Raji (cell line): ENCODE measurements around the gene PCYOX1L.

ENCODE experiments used
- POLR2A ChIP-seq: IDR thresholded peaks from 2 replicates; pipeline ENCODE4 v1.6.1; 2011; ENCODE audit warnings: low read depth, low read length, control low read depth; ENCODE audit not compliant: insufficient read depth

The PCYOX1L gene

DNA sequence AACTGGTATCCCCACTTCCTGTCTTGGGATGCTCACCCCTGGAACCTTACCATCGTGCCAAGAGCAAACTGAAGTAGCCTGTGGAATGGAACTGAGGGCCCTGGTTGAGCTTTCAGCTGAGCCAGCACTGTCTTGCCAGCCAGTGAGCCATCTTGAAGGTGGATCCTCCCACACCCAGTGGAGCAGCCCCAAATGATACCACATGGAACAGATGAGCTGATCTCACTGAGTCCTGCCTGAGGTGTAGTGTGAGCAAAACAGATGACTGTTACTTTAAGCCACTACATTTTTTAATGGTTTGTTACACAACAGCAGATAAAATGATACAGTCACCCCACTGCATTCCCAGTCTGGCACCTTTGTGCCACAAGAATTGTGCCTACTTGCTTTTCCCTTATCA is 2.2 kb upstream of the PCYOX1L start:
- TF ChIP-seq POLR2A, result no peak

DNA sequence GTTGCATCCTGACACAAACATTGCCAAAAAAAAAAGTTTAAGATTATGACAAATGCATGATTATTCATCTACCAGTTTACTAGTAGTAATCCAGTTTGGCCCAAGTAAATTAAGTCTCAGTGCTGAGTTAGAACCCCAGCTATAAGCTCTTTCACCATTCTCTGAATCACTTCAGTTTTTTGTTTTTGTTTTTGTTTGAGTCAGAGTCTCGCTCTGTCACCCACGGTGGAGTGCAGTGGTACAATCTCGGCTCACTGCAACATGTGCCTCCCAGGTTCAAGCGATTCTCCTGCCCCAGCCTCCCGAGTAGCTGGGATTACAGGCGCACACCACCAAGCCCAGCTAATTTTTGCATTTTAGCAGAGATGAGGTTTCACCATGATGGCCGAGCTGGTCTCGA is 1.5 kb upstream of the PCYOX1L start:
- no peak for TF ChIP-seq POLR2A

DNA sequence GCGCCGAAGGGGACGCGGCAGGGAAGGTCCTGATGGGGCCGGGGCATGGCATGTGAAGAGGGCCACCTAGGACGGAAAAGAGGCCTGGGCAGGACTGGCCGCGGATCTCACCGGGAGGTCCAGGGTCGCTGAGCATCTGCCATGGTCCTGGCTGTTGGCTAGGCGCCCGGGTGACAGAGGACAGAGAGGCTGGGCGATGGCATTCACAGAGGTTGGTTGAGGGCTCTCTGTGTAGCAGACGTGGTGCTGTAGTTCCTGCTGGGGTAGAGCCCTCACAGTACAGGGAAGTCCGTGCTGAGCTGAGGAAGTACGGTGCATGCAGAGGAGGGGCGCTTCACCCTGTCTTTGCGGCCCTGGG is 427 bp downstream of the PCYOX1L start:
- no peak; the same call in 1 of the 2 replicates for TF ChIP-seq POLR2A

DNA sequence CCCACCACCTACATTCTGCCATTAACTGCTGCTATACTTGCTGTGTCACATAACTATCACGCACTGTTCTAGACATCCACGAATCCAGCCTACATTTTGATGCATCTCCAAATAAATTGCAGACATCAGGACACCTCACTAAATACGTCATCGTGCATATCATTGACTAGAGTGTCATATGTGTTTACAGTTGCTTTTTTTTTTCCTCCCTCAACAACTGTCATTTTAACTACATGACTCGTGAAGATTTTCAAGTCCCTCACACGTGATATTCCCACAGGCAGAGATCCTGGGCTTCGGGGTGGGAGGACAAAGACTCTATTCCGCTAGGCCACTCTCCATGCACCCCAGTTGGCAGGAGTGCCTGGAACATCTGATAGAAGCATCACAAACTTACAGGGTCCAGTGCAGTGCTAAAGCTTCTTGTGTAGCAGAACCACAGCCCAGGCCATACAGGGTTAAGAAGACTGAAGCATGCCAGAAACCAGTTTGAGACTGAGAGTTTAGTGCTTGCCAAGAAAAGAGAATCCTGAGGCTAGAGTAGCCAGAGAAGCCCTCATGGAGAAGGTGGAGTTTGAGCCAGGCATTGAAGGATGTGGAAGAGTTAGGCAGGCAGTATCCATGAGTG is 1.1 kb downstream of the PCYOX1L start:
- no peak for TF ChIP-seq POLR2A

DNA sequence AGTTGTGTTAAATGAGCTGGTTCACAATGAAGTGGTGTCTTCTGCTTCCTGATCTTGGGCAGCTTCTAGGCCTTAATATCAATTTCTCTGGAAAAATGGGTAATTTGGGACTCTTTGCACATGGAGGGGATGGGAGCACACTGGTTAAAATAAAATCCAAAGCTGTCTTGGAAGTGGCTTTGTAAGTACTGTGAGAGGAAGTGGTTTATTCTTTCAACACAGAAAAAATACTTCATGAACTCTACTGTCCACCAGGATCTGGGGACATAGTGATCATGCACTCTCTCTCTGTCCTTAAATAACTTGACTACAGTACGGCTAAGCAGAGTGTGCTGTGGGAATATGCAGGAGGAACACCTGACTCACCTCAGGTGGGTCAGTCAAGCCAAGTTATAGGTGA is 2.4 kb downstream of the PCYOX1L start:
- no peak for TF ChIP-seq POLR2A

DNA sequence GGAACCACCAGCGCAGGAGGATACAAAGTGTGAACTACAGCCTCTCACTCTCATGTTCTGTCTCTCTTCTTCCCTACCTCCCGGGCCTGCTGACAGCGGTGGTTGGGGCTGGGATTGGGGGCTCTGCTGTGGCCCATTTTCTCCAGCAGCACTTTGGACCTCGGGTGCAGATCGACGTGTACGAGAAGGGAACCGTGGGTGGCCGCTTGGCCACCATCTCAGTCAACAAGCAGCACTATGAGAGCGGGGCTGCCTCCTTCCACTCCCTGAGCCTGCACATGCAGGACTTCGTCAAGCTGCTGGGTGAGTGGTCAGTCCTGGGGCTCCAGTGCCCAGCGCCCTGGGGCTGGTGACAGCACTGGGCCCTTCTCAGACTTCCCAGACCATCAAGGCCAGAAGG is 4.7 kb downstream of the PCYOX1L start:
- no peak for TF ChIP-seq POLR2A

DNA sequence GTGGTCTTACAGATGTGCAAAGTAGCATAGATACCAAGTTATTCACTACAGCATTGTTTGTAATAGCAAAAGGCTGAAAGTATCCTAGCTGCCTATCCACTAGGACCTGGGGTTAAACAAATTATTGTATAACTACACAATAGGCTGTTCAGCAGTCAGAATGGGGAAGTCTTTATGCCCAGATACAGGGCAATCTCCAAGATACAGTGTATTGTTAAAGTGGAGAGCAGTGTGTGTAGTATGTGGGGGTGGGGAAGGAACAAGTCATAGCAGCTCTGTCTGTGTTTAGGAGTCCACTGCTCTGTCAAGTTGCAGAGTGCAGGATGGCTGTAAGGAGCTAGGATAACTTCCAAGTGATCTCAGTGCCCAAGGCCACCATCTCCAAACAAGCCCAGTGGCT is 5.5 kb downstream of the PCYOX1L start:
- no peak for TF ChIP-seq POLR2A

DNA sequence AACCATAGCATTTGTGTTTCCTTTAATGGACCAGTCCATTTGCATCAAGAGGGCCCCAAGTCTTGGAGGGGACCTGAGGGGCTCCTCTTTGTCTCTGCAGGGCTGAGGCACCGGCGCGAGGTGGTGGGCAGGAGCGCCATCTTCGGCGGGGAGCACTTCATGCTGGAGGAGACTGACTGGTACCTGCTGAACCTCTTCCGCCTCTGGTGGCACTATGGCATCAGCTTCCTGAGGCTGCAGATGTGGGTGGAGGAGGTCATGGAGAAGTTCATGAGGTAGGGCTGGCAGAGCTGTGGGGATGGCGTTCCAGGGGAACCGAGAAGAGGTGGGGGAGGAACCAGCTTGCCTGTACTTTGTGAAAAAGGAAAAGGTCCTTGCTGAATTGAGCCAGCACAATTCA is 6.1 kb downstream of the PCYOX1L start:
- TF ChIP-seq POLR2A, result no peak

DNA sequence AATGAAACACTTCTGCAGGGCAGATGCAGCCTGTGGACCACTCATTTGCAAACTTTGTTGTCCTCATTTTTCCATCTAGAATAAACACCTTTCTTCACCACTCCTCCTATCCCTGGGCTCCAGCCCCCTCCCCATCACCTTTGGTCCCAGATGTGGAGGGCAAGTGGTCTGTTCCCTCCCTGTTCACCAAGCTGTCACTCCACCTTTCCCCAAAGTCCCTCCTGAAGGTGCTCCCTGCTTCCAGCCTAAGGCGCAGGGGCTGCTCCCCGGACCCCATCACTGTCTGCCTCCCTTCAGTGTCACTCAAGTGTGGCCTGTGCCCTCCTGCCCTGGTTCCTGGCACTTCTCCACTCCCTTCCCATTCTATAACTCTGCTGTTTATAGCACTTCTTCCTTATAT is 6.9 kb downstream of the PCYOX1L start:
- TF ChIP-seq POLR2A, result no peak

DNA sequence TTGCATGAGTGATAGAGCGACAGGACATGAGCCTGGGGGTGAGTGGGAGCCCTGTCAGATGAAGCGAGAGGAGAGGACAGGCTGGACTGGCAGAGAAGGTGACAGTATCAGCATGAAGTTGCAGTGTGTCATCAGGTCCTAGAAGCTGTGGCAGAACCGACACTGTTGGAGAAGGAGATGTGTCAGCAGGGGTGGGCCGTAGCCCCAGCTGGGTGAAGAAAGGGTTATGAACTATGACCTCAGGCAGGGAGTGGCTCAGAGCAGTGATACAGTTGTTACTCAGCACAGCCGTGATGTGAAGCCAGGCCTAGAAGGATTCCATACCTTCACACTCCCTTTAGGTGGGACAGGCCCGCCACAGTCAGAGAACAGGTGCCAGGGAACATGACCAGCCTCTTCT is 7.6 kb downstream of the PCYOX1L start:
- no peak for TF ChIP-seq POLR2A

DNA sequence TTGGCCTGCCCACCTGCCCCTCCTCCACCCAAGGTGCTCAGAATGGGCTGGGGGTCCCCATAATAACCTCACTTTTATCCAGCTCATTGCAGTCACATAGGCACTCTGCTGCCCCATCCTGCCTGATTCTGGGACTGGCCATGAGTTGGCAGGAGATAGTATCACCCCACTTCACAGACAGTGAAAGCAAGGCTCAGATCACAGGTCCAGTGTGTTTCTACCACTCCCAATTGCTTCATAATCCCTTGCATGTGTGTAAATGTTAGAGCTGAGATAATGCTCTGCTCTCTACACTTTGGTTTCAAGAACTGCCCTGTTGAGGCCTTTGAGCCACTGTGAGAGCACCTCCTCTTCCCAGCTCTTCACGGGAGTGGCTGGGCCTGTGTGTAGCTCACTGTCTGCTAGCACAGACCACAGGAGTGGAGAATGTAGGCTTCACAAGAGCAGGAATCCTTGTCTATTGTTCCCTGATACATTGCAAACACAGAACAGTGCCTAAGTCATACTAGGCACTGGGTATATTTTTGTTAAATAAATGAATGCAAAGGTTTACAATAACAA is 8.4 kb downstream of the PCYOX1L start:
- TF ChIP-seq POLR2A, result no peak

DNA sequence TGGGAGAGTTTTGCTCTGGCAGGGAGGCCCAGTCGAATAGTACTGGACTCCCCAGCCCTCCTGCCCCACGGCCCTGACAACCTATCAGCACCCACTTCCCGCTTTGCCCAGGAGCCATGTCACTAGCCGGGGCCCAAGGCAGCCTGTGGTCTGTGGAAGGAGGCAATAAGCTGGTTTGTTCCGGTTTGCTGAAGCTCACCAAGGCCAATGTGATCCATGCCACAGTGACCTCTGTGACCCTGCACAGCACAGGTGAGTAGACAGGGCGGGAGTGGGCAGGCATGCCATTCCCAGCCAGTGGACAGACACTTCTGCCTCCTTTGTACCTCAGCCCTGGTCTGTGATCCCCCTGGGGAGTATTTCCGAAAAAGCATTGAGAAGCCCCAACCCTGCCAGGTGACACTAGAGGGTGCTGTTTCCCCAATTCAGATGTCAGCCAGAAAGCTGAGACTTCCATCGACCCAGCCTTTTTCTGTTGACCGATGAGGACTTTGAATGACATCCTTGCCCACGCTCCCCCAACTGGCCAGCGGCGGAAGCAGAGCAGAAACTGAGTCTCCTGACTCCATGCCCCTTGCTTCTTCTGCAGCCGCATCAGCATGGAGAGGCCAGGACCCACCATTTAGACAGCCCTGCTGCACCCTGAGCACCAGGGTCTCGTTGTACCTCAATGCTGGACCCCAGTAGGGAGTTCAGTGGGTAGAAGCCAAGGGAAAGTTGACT is 9.6 kb downstream of the PCYOX1L start:
- TF ChIP-seq POLR2A, result no peak

DNA sequence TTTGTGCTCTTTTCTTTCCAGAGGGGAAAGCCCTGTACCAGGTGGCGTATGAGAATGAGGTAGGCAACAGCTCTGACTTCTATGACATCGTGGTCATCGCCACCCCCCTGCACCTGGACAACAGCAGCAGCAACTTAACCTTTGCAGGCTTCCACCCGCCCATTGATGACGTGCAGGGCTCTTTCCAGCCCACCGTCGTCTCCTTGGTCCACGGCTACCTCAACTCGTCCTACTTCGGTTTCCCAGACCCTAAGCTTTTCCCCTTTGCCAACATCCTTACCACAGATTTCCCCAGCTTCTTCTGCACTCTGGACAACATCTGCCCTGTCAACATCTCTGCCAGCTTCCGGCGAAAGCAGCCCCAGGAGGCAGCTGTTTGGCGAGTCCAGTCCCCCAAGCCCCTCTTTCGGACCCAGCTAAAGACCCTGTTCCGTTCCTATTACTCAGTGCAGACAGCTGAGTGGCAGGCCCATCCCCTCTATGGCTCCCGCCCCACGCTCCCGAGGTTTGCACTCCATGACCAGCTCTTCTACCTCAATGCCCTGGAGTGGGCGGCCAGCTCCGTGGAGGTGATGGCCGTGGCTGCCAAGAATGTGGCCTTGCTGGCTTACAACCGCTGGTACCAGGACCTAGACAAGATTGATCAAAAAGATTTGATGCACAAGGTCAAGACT is 10.3 kb downstream of the PCYOX1L start:
- TF ChIP-seq POLR2A, result no peak

DNA sequence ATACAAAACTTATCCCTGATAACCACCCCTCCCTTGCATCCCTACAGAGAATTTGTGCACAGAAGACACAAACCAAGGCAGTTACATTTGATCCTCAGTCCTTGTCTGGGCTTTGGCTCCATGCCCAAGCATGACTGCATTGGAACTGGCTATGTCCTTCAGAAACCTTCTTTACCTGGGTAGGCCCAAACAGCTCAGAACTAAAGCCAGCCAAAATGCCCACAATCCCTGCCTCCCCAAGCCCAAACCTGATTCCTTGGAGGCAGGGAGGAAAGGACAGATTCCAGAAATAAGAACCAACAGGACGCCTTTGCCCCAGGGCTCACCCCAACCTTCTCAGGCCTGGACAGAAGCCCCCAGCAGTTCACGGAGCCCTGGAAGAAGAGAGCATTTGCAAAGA is 13.0 kb downstream of the PCYOX1L start:
- no peak for TF ChIP-seq POLR2A

DNA sequence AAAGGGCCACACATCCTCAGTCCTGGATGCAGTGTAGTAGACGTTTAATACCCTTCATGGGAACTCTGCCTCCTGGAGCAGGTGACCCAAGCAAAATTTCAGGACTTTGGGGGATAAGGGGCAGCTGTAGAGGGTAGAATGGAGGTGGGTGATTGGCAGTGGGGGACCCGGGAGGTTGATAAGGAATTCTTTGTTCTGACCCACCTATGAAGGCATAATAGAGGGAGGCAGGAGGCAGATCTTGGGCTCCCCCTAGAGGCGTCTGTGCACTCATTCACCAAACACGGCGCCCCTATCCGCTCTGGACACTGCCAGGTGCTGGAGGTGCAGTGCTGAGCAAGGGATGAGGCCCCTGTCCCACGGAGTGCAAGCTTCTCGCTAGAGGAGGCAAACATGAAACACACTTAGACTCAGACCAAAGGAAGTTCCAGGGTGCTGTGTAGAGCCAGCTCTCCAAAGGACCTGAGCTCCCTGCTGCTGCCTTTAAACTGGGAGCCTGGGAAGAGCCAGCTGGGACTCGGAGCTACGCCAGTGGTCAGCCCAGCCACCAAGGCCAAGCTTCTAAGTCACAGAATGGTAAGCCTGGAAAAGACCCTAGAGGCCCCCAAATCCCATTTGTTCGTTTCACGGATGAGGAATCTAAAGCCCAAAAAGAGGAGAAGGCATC is 13.6 kb downstream of the PCYOX1L start:
- TF ChIP-seq POLR2A, result no peak
